GM12878 (cell line): ENCODE measurements around the gene MGAT4C. TPM values are rescaled to one million over a fixed set of nuclear protein-coding genes. Genes with fewer than 3 reads are reported as not detected.

Experiments
- ATAC-seq: fragments of 200-7000 bp; cut with Tn5 transposase; 3 replicates; pipeline ENCODE4 v1.9.1; 2020; ENCODE audit warnings: mild to moderate bottlenecking, moderate library complexity
- BruUV-seq: library from RNA; stranded (reverse); fragments of 400-500 nt; replicated peaks from 2 replicates; lab custom pipeline; 2021; lab: Mats Ljungman, UMichigan
- CTCF ChIA-PET: fragments of 300-600 bp; sonication (Branson Sonifier 250); formaldehyde crosslinking; extraction: SDS; loops from one replicate; lab custom pipeline; 2021; ENCODE audit warnings: inconsistent platforms; lab: Yijun Ruan, JAX
- POLR2A ChIA-PET: fragments of 350-600 bp; formaldehyde crosslinking; extraction: SDS; loops from one replicate; lab custom pipeline; 2021; ENCODE audit warnings: inconsistent platforms; lab: Charles Lee
- RAD21 ChIA-PET: fragments of 300-600 bp; sonication (Branson Sonifier 250); formaldehyde crosslinking; loops from one replicate; lab custom pipeline; 2023; ENCODE audit warnings: antibody characterized with exemption; ENCODE audit not compliant: unreplicated experiment; lab: Charles Lee
- SMC1A ChIA-PET: fragments of 300-600 bp; sonication (Branson Sonifier 250); formaldehyde crosslinking; loops from one replicate; lab custom pipeline; 2023; ENCODE audit not compliant: unreplicated experiment, uncharacterized antibody; lab: Charles Lee
- DNase-seq: peaks from one replicate; pipeline ENCODE4 v3.0.0-alpha.2; 2011; ENCODE audit warnings: low read depth, low spot score
- FAIRE-seq: peaks from 3 replicates; lab custom pipeline; 2011; peaks lifted over from hg19 to GRCh38; lab: Jason Lieb, UNC
- H2AFZ ChIP-seq: 2 replicates; pipeline ENCODE4 v1.6.0; 2011; ENCODE audit warnings: low read depth, low read length, control low read depth; ENCODE audit not compliant: control insufficient read depth
- H3K27ac ChIP-seq: 2 replicates; pipeline ENCODE4 v1.5.1; 2011; ENCODE audit warnings: control low read depth; ENCODE audit not compliant: control insufficient read depth, insufficient read depth
- H3K27me3 ChIP-seq, 2 experiments: replicated peaks in 1 of 2; 2 replicates each; pipeline versions ENCODE4 v1.6.0 to v1.6.1; 2011; ENCODE audit warnings: low read length in 1 of 2; ENCODE audit not compliant: control insufficient read depth in 2 of 2, insufficient read depth in 2 of 2
- H3K36me3 ChIP-seq, 2 experiments: 2 replicates each; pipeline ENCODE4 v1.5.1; 2011; ENCODE audit warnings: low read length in 1 of 2; ENCODE audit not compliant: control insufficient read depth in 2 of 2, insufficient read depth in 2 of 2
- H3K4me1 ChIP-seq: 2 replicates; pipeline ENCODE4 v1.6.1; 2011; ENCODE audit warnings: mild to moderate bottlenecking, low read length, moderate library complexity, mixed read lengths; ENCODE audit not compliant: control insufficient read depth, insufficient read depth
- H3K4me2 ChIP-seq: 2 replicates; pipeline ENCODE4 v1.6.0; 2011; ENCODE audit warnings: control low read depth; ENCODE audit not compliant: control insufficient read depth, insufficient read depth
- H3K4me3 ChIP-seq: fragments of 200-600 bp; sonication (generic); 2 replicates; pipeline ENCODE4 v1.5.1; 2016
- H3K79me2 ChIP-seq: 2 replicates; pipeline ENCODE4 v1.6.0; 2011; ENCODE audit warnings: low read length; ENCODE audit not compliant: control insufficient read depth, insufficient read depth
- H3K9ac ChIP-seq: 2 replicates; pipeline ENCODE4 v1.8.0; 2011; ENCODE audit warnings: low read length, control low read depth, mixed read lengths; ENCODE audit not compliant: control insufficient read depth, insufficient read depth
- H3K9me3 ChIP-seq: replicated peaks from 3 replicates; pipeline ENCODE4 v1.5.1; 2011; ENCODE audit warnings: mild to moderate bottlenecking, low read length; ENCODE audit not compliant: control insufficient read depth, insufficient read depth
- H4K20me1 ChIP-seq: 2 replicates; pipeline ENCODE4 v1.6.0; 2011; ENCODE audit not compliant: control insufficient read depth, insufficient read depth
- CTCF ChIP-seq, 3 experiments: IDR thresholded peaks in 2 of 3; conservative IDR thresholded peaks in 1 of 3; 2 replicates each; pipeline ENCODE4 v1.5.1; 2011; ENCODE audit warnings: low read depth in 3 of 3, low read length in 3 of 3, mild to moderate bottlenecking in 3 of 3, control low read depth in 2 of 3, moderate library complexity in 2 of 3, inconsistent platforms in 1 of 3, mixed read lengths in 1 of 3; ENCODE audit not compliant: control insufficient read depth in 2 of 3, insufficient read depth in 1 of 3; ENCODE audit errors: extremely low read depth in 1 of 3
- PKNOX1 ChIP-seq: fragments of 450-650 bp; IDR thresholded peaks from 2 replicates; pipeline ENCODE4 v1.6.1; 2016; ENCODE audit warnings: mild to moderate bottlenecking
- RAD21 ChIP-seq: IDR thresholded peaks from 2 replicates; pipeline ENCODE4 v1.6.1; 2011; ENCODE audit warnings: mild to moderate bottlenecking, low read depth, low read length, moderate library complexity; ENCODE audit not compliant: insufficient read depth
- SMC3 ChIP-seq: IDR thresholded peaks from 2 replicates; pipeline ENCODE4 v1.6.1; 2011; ENCODE audit warnings: low read length, improper control_type of control experiment, borderline replicate concordance
- TCF7 ChIP-seq: IDR thresholded peaks from 2 replicates; pipeline ENCODE4 v1.6.1; 2014; ENCODE audit warnings: antibody characterized with exemption, borderline replicate concordance
- WGBS: methylation state at CpG from one replicate; pipeline ENCODE4 v1.1.6; 2016; ENCODE audit warnings: low lambda C conversion rate; ENCODE audit not compliant: insufficient replicate concordance, insufficient coverage; ENCODE audit errors: missing lambda C conversion rate; 5-methylcytosine and 5-hydroxymethylcytosine counted together
- in situ Hi-C: fragments of 300-500 bp; cut with MboI; formaldehyde crosslinking; loops from 9 replicates; pipeline ENCODE4 v1.14.3; 2018; ENCODE audit warnings: mixed read lengths
- intact Hi-C: fragments of 100-400 bp; cut with micrococcal nuclease; formaldehyde crosslinking; loops from one replicate; pipeline ENCODE4 v1.14.2; 2022; ENCODE audit not compliant: unreplicated experiment
- polyA plus RNA-seq, 11 experiments: library from polyadenylated mRNA; depleted of rRNA in 4 of 11; unstranded in 6 of 11; stranded (reverse) in 5 of 11; fragments of >200 nt; fragmentation: Nextera tagmentation in 4 of 11; fragmentation: Illumina TruSeq in 1 of 11; extraction: Ambion mirVana in 4 of 11; extraction: Trizol in 1 of 11; gene quantifications; 1 replicate in 1 of 11; 2 replicates in 10 of 11; pipeline versions ENCODE4 v1.2.1 to v1.2.3, GENCODE V29; 2011 to 2016; ENCODE audit warnings: inconsistent platforms in 2 of 11, missing spikeins in 2 of 11, low read depth in 1 of 11
- total RNA-seq, 4 experiments: library from RNA; depleted of rRNA in 3 of 4; stranded (reverse); fragments of >200 nt in 3 of 4; fragmentation: Illumina TruSeq in 1 of 4; extraction: Trizol in 1 of 4; gene quantifications; 2 replicates each; pipeline versions ENCODE4 v1.2.1 to v1.2.3, GENCODE V29; 2013 to 2021
- TF ChIP-seq, protein P1 (sequence below): fragments of 450-650 bp; IDR thresholded peaks from 2 replicates; pipeline ENCODE4 v1.6.1; 2016; ENCODE audit warnings: mild to moderate bottlenecking, moderate library complexity, borderline replicate concordance

MGAT4C gene
- total and polyA plus RNA-seq, 10 of the 15 experiments (the other 5 are each of a cell fraction or from before 2014, with no cell fraction given), result not detected

DNA sequence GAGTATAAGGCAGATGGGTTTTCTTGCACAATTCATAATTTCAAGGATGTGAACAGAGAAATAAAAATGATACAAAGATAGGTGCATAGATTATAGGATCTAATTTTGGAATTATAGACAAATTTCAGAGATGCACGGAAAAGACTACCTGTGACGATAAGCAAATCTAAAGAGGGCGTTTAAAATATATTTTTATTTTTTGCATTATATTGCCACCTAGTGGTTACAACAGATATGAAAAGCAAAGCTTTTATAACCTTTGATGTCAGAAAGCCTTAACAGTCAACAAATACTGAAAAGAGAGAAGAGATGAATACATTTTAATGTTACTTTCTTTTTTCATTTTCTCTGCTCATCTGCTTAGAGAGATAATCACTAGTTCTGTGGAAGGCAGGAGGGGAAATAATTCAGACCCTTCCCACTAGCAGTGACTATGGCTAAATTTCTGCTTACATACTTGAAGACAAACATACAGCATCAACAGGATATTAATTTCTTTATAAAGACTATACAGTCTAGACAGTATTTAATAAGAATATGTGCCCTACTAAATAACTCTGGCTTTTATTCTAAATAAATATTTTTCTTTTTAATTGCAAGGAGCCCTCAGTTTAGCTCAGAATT is 335.8 kb downstream of the MGAT4C start:
- H3K9me3 ChIP-seq, result no peaks in the 10 kb centered on the region
- no peak overlapping the region for H3K4me2 ChIP-seq
- BruUV-seq, result no TSS peak
- peak; percentile 41 for FAIRE-seq
- 2% methylated on average over 3 of the region's 3 CpGs for WGBS
- no peaks in the 10 kb centered on the region for H3K36me3 ChIP-seq
- ChIA-PET SMC1A (interaction anchor here (0.9 to 2.2 kb wide), 10 partner anchors 9 to 844 kb away, joined by 3 to 10 read pairs (median 4); no protein-coding TSS in a partner anchor), RAD21 (interaction anchor here (0.7 to 2.4 kb wide), 8 partner anchors 16 to 995 kb away, joined by 3 to 11 read pairs (median 5); no protein-coding TSS in a partner anchor), POLR2A (no interaction called here), CTCF (interaction anchor here (1.0 to 2.2 kb wide), 27 partner anchors 9 to 1928 kb away, joined by 3 to 24 read pairs (median 5); no protein-coding TSS in a partner anchor)
- no peak overlapping the region for H2AFZ ChIP-seq
- H3K79me2 ChIP-seq, result no peaks in the 10 kb centered on the region
- H3K4me3 ChIP-seq, result no peak overlapping the region
- ATAC-seq, result peak; percentile 65; the same call in 2 of the 3 replicates
- DNase-seq, result no peak
- TF ChIP-seq TCF7 (peak; percentile 8; the same call in 1 of the 2 replicates), SMC3 (peak; percentile 43; the same call in 1 of the 2 replicates), RAD21 (peak; percentile 34; the same call in 1 of the 2 replicates), CTCF (IDR thresholded peaks at IDR 0.05 in 2 of 3, conservative IDR thresholded peaks at IDR 0.05 in 1 of 3; ENCODE audit: control insufficient read depth in 2 of 3, extremely low read depth in 1 of 3, insufficient read depth in 1 of 3, low read depth in 3 of 3, low read length in 3 of 3) (peak; percentile 31 to 48 (median 46); a peak in 4 of 6 replicates), PKNOX1 (no peak)
- TF ChIP-seq, protein P1, sequence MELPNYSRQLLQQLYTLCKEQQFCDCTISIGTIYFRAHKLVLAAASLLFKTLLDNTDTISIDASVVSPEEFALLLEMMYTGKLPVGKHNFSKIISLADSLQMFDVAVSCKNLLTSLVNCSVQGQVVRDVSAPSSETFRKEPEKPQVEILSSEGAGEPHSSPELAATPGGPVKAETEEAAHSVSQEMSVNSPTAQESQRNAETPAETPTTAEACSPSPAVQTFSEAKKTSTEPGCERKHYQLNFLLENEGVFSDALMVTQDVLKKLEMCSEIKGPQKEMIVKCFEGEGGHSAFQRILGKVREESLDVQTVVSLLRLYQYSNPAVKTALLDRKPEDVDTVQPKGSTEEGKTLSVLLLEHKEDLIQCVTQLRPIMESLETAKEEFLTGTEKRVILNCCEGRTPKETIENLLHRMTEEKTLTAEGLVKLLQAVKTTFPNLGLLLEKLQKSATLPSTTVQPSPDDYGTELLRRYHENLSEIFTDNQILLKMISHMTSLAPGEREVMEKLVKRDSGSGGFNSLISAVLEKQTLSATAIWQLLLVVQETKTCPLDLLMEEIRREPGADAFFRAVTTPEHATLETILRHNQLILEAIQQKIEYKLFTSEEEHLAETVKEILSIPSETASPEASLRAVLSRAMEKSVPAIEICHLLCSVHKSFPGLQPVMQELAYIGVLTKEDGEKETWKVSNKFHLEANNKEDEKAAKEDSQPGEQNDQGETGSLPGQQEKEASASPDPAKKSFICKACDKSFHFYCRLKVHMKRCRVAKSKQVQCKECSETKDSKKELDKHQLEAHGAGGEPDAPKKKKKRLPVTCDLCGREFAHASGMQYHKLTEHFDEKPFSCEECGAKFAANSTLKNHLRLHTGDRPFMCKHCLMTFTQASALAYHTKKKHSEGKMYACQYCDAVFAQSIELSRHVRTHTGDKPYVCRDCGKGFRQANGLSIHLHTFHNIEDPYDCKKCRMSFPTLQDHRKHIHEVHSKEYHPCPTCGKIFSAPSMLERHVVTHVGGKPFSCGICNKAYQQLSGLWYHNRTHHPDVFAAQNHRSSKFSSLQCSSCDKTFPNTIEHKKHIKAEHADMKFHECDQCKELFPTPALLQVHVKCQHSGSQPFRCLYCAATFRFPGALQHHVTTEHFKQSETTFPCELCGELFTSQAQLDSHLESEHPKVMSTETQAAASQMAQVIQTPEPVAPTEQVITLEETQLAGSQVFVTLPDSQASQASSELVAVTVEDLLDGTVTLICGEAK, result no peak
- no peak overlapping the region for H3K9ac ChIP-seq
- H3K27ac ChIP-seq, result no peak overlapping the region
- H3K27me3 ChIP-seq, result no peaks in the 10 kb centered on the region
- intact Hi-C loops (loop anchor here (1.0 to 5.0 kb wide), 4 partner anchors 343 to 1927 kb away; no protein-coding TSS in a partner anchor), in situ Hi-C loops (no loop called here)
- H4K20me1 ChIP-seq, result no peaks in the 10 kb centered on the region
- no peaks in the 10 kb centered on the region for H3K4me1 ChIP-seq
